ENCODE measurements around the gene PLCD4.
A peak's percentile ranks its signal among the peaks of the same experiment; 100 is the strongest.

PLCD4 gene

GRCh38 chr2:218671654-218672566 is 64.2 kb downstream of the PLCD4 start, which contains the start of the genes RNF25 and STK36:
Gene RNF25, minus strand, starts transcription at chr2:218672002. Its CDS starts 32 bp downstream, at chr2:218671970.
Gene STK36, plus strand, starts transcription at chr2:218672086. Its CDS starts 744 bp downstream, at chr2:218672830.
- DNase-seq = peak; percentile 94

DNA sequence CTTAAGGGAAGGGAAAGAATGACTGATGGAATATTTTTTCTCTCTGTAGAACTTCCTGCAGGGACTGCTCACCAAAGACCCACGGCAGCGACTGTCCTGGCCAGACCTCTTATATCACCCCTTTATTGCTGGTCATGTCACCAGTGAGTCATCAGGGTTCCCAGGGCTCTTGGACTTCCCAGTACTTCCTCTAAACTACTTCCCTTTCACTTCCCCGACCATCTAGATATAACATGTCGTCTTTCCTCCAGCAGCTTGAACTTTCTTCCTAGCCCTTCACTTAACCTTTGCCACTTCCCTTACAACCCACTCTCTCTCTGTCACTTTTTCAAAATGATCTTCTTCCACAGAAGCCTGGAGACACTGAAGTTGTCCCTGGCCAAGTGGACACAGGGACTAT is 71.4 kb downstream of the PLCD4 start:
- DNase-seq = no peak

DNA sequence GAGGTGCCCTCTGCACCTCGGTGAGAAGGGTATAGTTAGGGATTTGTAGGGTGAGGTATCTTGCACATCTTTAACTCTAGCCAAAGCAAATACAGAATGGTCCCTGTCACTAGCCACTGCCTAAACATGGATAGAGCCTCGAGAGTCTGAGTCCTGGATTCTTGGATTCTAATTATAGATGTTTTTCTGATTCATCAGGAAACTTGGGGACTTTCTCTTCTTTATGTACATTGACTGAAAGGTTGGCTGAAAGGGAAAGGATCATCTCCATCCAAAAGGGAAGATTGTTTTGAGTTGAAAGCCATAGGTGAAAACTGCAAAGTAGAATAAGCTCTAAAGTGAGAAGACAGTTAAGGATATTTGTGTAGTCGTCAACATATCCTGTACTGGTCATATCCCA is 72.4 kb downstream of the PLCD4 start:
- no peak for DNase-seq

Measured in activated effector memory CD4-positive, alpha-beta T cell treated with anti-CD3 and anti-CD28 coated beads, Interleukin-2, amount 50 U/mL, for 16 hours (primary cell).